ENCODE results near the gene MISP.
A peak's percentile ranks its signal among the peaks of the same experiment; 100 is the strongest.
"Not testable (repeated sequence)": the region's sequence is repeated elsewhere in the genome, so short reads cannot be mapped to it uniquely, and the experiment has no call there.

The MISP gene

GRCh38 chr19:726993-727956 lies 23.6 kb upstream of the MISP start:
- no peak for DNase-seq

- no peak for DNase-seq
Observed at GRCh38 chr19:728011-728410, 22.9 kb upstream of the MISP start.

GRCh38 chr19:729564-729963 lies 21.3 kb upstream of the MISP start:
- DNase-seq: not testable (repeated sequence)

GRCh38 chr19:729965-730668 lies 20.8 kb upstream of the MISP start:
- no peak for DNase-seq

- DNase-seq: no peak
Observed at GRCh38 chr19:731000-731399, 19.9 kb upstream of the MISP start.

GRCh38 chr19:732148-733069 lies 18.5 kb upstream of the MISP start:
- no peak for DNase-seq

- DNase-seq: no peak
Observed at GRCh38 chr19:734716-735115, 16.2 kb upstream of the MISP start.

GRCh38 chr19:736125-736524 lies 14.8 kb upstream of the MISP start:
- no peak for DNase-seq

GRCh38 chr19:737591-738093 lies 13.3 kb upstream of the MISP start:
- peak; percentile 75 to 76 for DNase-seq

- no peak for DNase-seq
Observed at GRCh38 chr19:738509-739128, 12.3 kb upstream of the MISP start.

- DNase-seq: no peak
Observed at GRCh38 chr19:739998-740715, 10.8 kb upstream of the MISP start.

GRCh38 chr19:740816-741505 lies 10.0 kb upstream of the MISP start:
- DNase-seq: not testable (repeated sequence)

GRCh38 chr19:741506-742131 lies 9.3 kb upstream of the MISP start:
- DNase-seq: peak in 1 of 2 experiments; percentile 31

- no peak for DNase-seq
Observed at GRCh38 chr19:742540-743075, 8.3 kb upstream of the MISP start.

GRCh38 chr19:743168-743687 lies 7.7 kb upstream of the MISP start:
- no peak for DNase-seq

GRCh38 chr19:745138-745537 lies 5.8 kb upstream of the MISP start:
- not testable (repeated sequence) for DNase-seq

GRCh38 chr19:746208-746819 lies 4.6 kb upstream of the MISP start:
- no peak for DNase-seq

- no peak for DNase-seq
Observed at GRCh38 chr19:746956-747355, 4.0 kb upstream of the MISP start.

Data from activated T-cell treated with anti-CD3 and anti-CD28 coated beads, Interleukin-2, amount 50 U/mL, for 48 hours (primary cell).